Measurements from ENCODE around the gene SUGCT. TPM values are rescaled to one million over a fixed set of nuclear protein-coding genes. Genes with fewer than 3 reads are reported as not detected.
"Not testable (repeated sequence)": the region's sequence is repeated elsewhere in the genome, so short reads cannot be mapped to it uniquely, and the experiment has no call there.

SUGCT gene
- total RNA-seq, 1 experiment from 2014 or later, result 9.9 TPM

DNA sequence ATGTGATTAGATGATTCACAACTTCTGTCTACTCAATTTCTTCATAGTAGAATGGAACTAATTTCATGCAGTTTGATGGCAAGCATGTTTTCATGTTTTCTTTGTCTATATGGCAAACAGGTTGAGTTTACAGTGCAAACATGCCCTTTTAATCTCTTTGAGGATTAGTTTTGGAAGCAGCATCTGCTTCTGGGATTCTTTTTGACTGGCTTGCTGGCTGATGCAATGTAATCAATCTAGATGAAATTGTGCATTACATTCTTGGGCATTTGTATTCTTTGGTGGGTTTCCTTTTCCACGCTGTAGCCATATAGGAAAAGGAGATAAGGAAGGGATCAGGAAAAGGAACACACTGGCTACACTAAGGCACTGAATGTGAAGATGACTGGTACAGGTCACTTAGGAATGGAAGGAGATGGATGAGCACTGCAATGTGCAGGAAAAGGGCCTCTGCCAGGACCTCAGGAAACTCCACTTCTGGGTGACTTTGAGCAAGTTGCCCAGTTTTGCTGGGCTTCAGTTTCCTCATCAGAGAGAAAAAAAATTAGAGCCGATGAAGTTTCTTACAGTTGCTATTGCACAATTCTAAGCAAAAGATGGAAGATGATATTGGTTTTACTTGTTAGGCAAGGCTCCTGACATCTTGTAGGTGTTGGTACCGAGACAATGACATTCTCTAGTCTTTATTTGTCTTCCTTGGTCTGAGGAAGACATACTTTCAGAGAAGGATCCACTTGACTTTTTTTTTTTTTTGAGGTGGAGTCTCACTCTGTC, 269.1 kb downstream of the SUGCT start:
- TF ChIP-seq, protein P1, sequence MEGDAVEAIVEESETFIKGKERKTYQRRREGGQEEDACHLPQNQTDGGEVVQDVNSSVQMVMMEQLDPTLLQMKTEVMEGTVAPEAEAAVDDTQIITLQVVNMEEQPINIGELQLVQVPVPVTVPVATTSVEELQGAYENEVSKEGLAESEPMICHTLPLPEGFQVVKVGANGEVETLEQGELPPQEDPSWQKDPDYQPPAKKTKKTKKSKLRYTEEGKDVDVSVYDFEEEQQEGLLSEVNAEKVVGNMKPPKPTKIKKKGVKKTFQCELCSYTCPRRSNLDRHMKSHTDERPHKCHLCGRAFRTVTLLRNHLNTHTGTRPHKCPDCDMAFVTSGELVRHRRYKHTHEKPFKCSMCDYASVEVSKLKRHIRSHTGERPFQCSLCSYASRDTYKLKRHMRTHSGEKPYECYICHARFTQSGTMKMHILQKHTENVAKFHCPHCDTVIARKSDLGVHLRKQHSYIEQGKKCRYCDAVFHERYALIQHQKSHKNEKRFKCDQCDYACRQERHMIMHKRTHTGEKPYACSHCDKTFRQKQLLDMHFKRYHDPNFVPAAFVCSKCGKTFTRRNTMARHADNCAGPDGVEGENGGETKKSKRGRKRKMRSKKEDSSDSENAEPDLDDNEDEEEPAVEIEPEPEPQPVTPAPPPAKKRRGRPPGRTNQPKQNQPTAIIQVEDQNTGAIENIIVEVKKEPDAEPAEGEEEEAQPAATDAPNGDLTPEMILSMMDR (IDR thresholded peaks at IDR 0.05; ENCODE audit: insufficient read depth in 1 of 2, low read depth in 1 of 2, low read length in 1 of 2, severe bottlenecking in 1 of 2, unreplicated experiment in 1 of 2), result no peak
- H3K27me3 Mint-ChIP-seq (ENCODE audit: insufficient read depth, unreplicated experiment), result no peaks in the 10 kb centered on the region
- H3K36me3 ChIP-seq (ENCODE audit: control insufficient read depth, insufficient read depth, low read length), result no peaks in the 10 kb centered on the region
- H3K9me3 ChIP-seq, result no peaks in the 10 kb centered on the region
- H3K27ac Mint-ChIP-seq (ENCODE audit: unreplicated experiment), result peak overlapping the region; percentile 48
- peak in 1 of 2 experiments; percentile 32 for DNase-seq
- CTCF ChIA-PET, result no interaction called here
- POLR2A ChIA-PET, result no interaction called here
- H3K36me3 Mint-ChIP-seq (ENCODE audit: insufficient read depth, unreplicated experiment), result peaks cover 4% of the 10 kb centered on the region
- no peaks in the 10 kb centered on the region for H3K27me3 ChIP-seq (replicated peaks; ENCODE audit: control insufficient read depth, insufficient read depth, low read length)
- H3K4me1 Mint-ChIP-seq (ENCODE audit: low read depth, unreplicated experiment), result peaks cover 13% of the 10 kb centered on the region
- peaks cover 10% of the 10 kb centered on the region for H3K9me3 Mint-ChIP-seq (ENCODE audit: unreplicated experiment)
- intact Hi-C loops (cut with micrococcal nuclease; ENCODE audit: unreplicated experiment), result no loop called here
- H3K4me3 ChIP-seq (ENCODE audit: low read depth, low read length), result no peak overlapping the region
- no TSS peak for BruUV-seq (replicated peaks)
- H3K4me1 ChIP-seq, result no peaks in the 10 kb centered on the region
- no peak overlapping the region for H3K4me3 Mint-ChIP-seq (ENCODE audit: unreplicated experiment)

DNA sequence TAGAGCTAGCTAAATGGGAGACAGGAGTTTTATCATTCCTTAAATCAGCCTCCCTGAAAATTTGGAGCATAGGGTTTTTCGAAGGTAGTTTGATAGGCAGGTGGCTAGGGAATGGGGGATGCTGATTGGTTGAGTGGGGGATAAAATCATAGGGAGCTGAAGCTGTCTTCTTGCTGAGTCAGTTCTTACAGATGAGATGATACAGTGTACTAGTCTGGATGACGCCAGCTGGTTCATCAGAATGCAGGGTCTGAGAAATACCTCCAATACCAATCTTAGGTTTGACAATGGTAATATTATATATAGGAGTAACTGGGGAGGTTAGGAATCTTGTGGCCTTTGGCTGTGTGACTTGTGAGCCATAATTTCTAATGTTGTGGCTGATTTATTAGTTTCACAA, 271.2 kb downstream of the SUGCT start:
- Mint-ChIP-seq H3K27me3 (ENCODE audit: insufficient read depth, unreplicated experiment) (no peaks in the 10 kb centered on the region), H3K4me3 (ENCODE audit: unreplicated experiment) (no peak overlapping the region), H3K27ac (ENCODE audit: unreplicated experiment) (no peak overlapping the region), H3K9me3 (ENCODE audit: unreplicated experiment) (peaks cover 10% of the 10 kb centered on the region), H3K36me3 (ENCODE audit: insufficient read depth, unreplicated experiment) (peaks cover 4% of the 10 kb centered on the region), H3K4me1 (ENCODE audit: low read depth, unreplicated experiment) (peaks cover 13% of the 10 kb centered on the region)
- no peak for DNase-seq
- H3K27me3 ChIP-seq (replicated peaks; ENCODE audit: control insufficient read depth, insufficient read depth, low read length), result no peaks in the 10 kb centered on the region
- ChIA-PET CTCF (no interaction called here), POLR2A (no interaction called here)
- H3K9me3 ChIP-seq, result no peaks in the 10 kb centered on the region
- no peaks in the 10 kb centered on the region for H3K4me1 ChIP-seq
- H3K36me3 ChIP-seq (ENCODE audit: control insufficient read depth, insufficient read depth, low read length), result no peaks in the 10 kb centered on the region
- TF ChIP-seq, protein P1 (IDR thresholded peaks at IDR 0.05; ENCODE audit: insufficient read depth in 1 of 2, low read depth in 1 of 2, low read length in 1 of 2, severe bottlenecking in 1 of 2, unreplicated experiment in 1 of 2), result no peak
- intact Hi-C loops (cut with micrococcal nuclease; ENCODE audit: unreplicated experiment), result no loop called here
- no peak overlapping the region for H3K4me3 ChIP-seq (ENCODE audit: low read depth, low read length)
- no TSS peak for BruUV-seq (replicated peaks)

DNA sequence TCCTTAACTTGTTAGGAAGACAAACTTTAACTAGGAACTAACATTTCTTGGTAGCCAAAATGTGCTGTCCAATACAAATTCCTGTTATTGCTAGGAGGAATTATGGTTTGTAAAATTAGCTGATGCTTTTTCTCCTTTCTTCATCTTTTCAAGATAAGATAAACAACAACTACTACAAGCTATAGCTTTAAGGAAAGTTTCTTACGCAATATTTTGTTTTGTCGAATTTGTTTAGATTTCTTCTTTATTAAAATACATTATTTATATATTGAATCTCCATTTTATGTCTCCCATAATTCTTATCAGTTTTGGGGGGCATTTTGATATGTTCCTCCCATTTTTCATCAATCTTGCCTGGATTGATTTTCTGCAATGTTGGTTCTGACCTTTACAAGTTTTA, 277.5 kb downstream of the SUGCT start:
- intact Hi-C loops (cut with micrococcal nuclease; ENCODE audit: unreplicated experiment), result no loop called here
- Mint-ChIP-seq H3K27me3 (ENCODE audit: insufficient read depth, unreplicated experiment) (no peaks in the 10 kb centered on the region), H3K4me1 (ENCODE audit: low read depth, unreplicated experiment) (no peaks in the 10 kb centered on the region), H3K27ac (ENCODE audit: unreplicated experiment) (no peak overlapping the region), H3K36me3 (ENCODE audit: insufficient read depth, unreplicated experiment) (no peaks in the 10 kb centered on the region), H3K9me3 (ENCODE audit: unreplicated experiment) (no peaks in the 10 kb centered on the region), H3K4me3 (ENCODE audit: unreplicated experiment) (no peak overlapping the region)
- Histone ChIP-seq H3K4me1 (no peaks in the 10 kb centered on the region), H3K4me3 (ENCODE audit: low read depth, low read length) (no peak overlapping the region), H3K9me3 (no peaks in the 10 kb centered on the region), H3K36me3 (ENCODE audit: control insufficient read depth, insufficient read depth, low read length) (no peaks in the 10 kb centered on the region), H3K27me3 (replicated peaks; ENCODE audit: control insufficient read depth, insufficient read depth, low read length) (no peaks in the 10 kb centered on the region)
- no TSS peak for BruUV-seq (replicated peaks)
- CTCF ChIA-PET, result no interaction called here
- TF ChIP-seq, protein P1 (IDR thresholded peaks at IDR 0.05; ENCODE audit: insufficient read depth in 1 of 2, low read depth in 1 of 2, low read length in 1 of 2, severe bottlenecking in 1 of 2, unreplicated experiment in 1 of 2), result no peak
- POLR2A ChIA-PET, result no interaction called here
- DNase-seq, result no peak

DNA sequence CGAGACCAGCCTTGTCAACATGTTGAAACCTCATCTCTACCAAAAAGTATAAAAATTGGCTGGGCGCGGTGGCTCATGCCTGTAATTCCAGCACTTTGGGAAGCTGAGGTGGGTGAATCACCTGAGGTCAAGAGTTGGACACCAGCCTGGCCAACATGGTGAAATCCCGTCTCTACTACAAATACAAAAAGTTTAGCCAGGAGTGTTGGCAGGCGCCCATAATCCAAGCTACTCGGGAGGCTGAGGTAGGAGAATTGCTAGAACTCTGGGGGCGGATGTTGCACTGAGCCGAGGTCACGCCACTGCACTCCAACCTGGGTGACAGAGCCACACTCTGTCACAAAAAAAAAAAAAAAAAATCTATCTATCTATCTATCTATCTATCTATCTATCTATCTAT, 279.9 kb downstream of the SUGCT start:
- H3K4me3 ChIP-seq (ENCODE audit: low read depth, low read length); H3K4me3 Mint-ChIP-seq (ENCODE audit: unreplicated experiment); H3K27ac Mint-ChIP-seq (ENCODE audit: unreplicated experiment); intact Hi-C loops (cut with micrococcal nuclease; ENCODE audit: unreplicated experiment); BruUV-seq (replicated peaks); H3K27me3 Mint-ChIP-seq (ENCODE audit: insufficient read depth, unreplicated experiment); H3K4me1 ChIP-seq; H3K36me3 ChIP-seq (ENCODE audit: control insufficient read depth, insufficient read depth, low read length); DNase-seq; CTCF ChIA-PET; H3K27me3 ChIP-seq (replicated peaks; ENCODE audit: control insufficient read depth, insufficient read depth, low read length); H3K9me3 ChIP-seq; H3K36me3 Mint-ChIP-seq (ENCODE audit: insufficient read depth, unreplicated experiment); H3K9me3 Mint-ChIP-seq (ENCODE audit: unreplicated experiment); H3K4me1 Mint-ChIP-seq (ENCODE audit: low read depth, unreplicated experiment); POLR2A ChIA-PET: not testable (repeated sequence)
